HCT116 (cell line): ENCODE measurements around the gene UBTD1.

ENCODE experiments used
- CEBPB ChIP-seq: IDR thresholded peaks from 2 replicates; pipeline ENCODE4 v1.6.1; 2012; ENCODE audit warnings: low read depth
- CTCF ChIP-seq, 3 experiments: fragments of 200-600 bp in 1 of 3; sonication (generic) in 1 of 3; IDR thresholded peaks in 2 of 3; conservative IDR thresholded peaks in 1 of 3; 2 replicates each; pipeline ENCODE4 v1.5.1; 2012 to 2017; ENCODE audit warnings: low read depth in 2 of 3, low read length in 2 of 3, antibody characterized with exemption in 1 of 3, borderline replicate concordance in 1 of 3, control low read depth in 1 of 3, mild to moderate bottlenecking in 1 of 3, mixed read lengths in 1 of 3, mixed run types in 1 of 3, moderate library complexity in 1 of 3; ENCODE audit not compliant: insufficient read depth in 1 of 3
- EGR1 ChIP-seq: IDR thresholded peaks from 2 replicates; pipeline ENCODE4 v1.6.1; 2012; ENCODE audit warnings: low read depth
- EZH2phosphoT487 ChIP-seq: fragments of 200-600 bp; IDR thresholded peaks from 2 replicates; pipeline ENCODE4 v1.6.1; 2018; ENCODE audit warnings: antibody characterized with exemption, borderline replicate concordance
- POLR2A ChIP-seq: IDR thresholded peaks from 2 replicates; pipeline ENCODE4 v1.7.0; 2011; ENCODE audit warnings: borderline replicate concordance; ENCODE audit not compliant: insufficient read depth, insufficient read length; ENCODE audit errors: extremely low read depth
- RAD21 ChIP-seq: IDR thresholded peaks from 2 replicates; pipeline ENCODE4 v1.6.1; 2012; ENCODE audit warnings: low read depth, mild to moderate bottlenecking
- ZNF274 ChIP-seq: fragments of 200-500 bp; sonication (Bioruptor generic); IDR thresholded peaks from 2 replicates; pipeline ENCODE4 v1.6.1; 2014; ENCODE audit warnings: mild to moderate bottlenecking, low read depth, low read length, inconsistent platforms

GRCh38 chr10:97598407-97599271 is 99.9 kb downstream of the UBTD1 start:
- no peak for TF ChIP-seq RAD21
- TF ChIP-seq EZH2phosphoT487 = no peak
- no peak for TF ChIP-seq CTCF (IDR thresholded peaks at IDR 0.05 in 2 of 3, conservative IDR thresholded peaks at IDR 0.05 in 1 of 3; ENCODE audit: borderline replicate concordance in 1 of 3, insufficient read depth in 1 of 3, low read depth in 2 of 3, low read length in 2 of 3)
- TF ChIP-seq EGR1 = no peak
- TF ChIP-seq ZNF274 = no peak
- TF ChIP-seq CEBPB = no peak
- no peak for TF ChIP-seq POLR2A
